NOMO-1 treated with dmso at 0.1 percent for 144 hours (cell line): ENCODE results near the gene LATS1.
"Not testable (repeated sequence)": the region's sequence is repeated elsewhere in the genome, so short reads cannot be mapped to it uniquely, and the experiment has no call there.

Source experiments
- DNase-seq: peaks from one replicate; lab custom pipeline; 2025; ENCODE audit not compliant: unreplicated experiment; lab: John Stamatoyannopoulos, UW

The LATS1 gene

DNA sequence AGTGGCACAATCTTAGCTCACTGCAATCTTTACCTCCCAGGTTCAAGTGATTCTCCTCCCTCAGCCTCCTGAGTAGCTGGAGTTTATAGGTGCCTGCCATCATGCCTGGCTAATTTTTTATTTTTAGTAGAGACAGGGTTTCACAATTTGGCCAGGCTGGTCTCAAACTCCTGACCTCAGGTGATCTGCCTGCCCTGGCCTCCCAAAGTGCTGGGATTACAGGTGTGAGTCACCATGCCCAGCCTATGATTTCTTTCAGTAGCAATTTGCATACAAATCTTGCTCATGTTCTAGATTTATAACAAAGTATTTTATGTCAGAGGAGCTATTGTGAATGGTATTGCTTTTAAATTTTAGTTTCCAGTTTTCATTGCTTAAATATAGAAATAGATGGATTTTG, 45.6 kb downstream of the LATS1 start:
- DNase-seq, result not testable (repeated sequence)

DNA sequence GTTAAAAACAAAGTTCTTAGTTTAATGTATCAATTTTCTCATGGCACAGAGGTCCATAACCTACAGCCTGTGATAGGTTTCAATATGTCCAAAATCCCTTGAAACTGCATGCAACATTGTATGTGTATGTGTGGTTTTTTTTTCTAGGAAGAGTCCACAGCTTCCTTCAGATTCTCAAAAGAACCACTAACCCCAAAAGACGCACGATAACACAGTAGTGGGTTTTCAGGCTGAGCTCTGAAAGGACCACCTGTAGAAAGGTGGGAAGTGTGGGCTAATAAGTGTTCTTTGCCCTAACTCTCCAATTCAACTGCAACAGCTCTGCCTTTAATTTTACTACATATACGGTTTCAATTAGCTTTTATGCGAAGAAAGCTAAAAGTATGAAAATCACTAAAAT, 57.9 kb downstream of the LATS1 start:
- no peak for DNase-seq

DNA sequence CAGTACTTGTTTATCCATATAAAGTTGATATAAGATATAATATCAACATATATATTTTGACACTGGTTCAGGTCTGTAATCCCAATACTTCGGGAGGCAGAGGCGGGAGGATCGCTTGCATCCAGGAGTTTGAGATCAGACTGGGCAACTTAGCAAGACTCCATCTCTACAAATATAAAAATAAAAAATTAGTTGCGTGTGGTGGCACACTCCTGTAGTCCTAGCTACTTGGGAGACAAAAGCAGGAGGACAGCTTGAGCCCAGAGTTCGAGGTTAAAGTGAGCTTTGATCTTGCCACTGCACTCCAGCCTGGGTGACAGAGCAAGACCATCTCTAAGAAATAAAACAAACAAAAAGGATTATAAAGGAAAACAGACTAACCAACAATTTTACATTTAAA, 60.5 kb downstream of the LATS1 start:
- DNase-seq, result no peak

DNA sequence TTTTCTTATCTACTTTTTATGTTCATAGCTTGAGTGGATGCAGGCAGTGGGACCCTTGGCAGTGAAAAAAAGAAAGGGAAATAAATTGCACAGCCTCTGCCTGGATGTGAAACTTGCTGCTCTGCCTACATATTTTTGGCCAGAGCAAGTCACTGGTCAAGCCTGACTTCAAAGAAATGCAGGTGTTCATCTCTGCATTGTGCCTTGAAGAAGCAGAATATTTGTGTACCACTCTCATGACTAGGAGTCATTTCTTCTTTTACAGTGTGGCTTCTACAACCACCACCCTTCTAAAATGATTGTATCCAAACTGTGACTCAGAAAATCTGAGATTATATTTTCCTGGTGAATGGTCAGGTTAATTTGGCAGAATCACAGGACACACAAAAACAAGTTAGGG, 66.8 kb downstream of the LATS1 start:
- no peak for DNase-seq

DNA sequence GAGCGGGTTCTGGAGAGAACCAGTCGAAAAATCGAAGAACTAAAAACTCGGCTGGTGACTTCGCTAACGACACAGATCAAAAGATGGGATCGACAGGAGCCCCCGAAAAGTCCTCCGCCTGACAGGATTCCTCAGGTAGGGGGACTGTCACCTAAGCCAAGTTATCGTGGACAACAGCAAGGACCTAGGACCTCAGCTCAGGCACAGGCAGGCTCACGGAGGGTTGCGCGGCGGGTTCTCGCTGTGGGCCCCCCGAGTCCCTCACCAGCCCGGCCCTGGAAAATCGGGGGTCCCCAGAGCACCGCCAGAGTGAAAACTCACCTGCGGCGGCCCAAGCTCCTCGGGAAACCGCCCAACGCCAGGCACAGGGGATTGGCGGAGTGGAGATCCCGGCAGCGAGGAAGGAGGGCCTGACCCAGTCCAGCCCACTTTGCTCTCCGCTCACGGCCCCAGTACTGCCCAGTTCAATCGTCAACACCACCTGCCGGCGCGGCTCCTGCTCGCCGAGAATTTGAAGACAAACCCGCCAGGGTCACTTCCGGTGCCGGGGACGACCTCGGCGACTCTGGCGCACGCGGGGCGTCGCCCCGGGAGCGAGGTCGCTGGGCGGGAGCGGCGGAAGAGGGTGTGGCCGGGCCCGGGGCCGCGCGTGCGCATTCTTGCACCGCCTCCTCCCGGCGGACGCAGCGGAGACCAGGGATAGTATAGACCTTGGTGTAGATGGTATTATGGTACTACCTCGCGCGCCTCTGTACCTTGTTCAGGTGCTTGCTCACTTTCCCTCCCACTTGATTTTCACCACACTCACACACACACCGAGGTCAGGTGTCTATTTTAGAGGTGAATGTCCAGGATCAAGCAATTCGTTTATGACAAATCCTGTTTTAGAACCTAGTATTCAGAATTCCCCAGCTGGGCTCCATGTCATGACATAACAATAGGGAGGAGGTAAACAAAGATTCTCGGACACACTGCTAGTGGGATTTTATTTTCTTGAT, 69.5 kb downstream of the LATS1 start, which contains the start of gene KATNA1:
TSS of gene KATNA1 (minus strand) at position 567 of the 998 bp plus-strand sequence. CDS start 10,167 bp downstream, outside the sequence.
- DNase-seq, result peak; percentile 83

DNA sequence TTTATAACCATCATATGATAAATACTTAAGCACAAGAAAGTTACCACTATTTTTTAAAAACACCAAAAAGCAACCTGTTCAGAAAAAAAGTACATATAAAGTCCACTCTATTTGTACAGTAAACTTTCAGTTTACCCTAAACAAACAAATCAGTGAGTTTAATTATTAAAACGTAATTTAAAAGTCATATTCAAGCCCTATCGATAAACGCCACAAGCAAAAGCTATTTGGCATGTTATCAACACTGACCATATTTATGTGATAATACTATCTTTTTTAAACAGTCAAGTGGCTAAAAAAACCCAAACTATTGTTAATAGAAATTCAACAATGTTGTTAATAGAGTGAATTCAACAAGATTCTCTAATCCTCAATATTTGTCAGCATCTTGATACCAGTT, 71.3 kb downstream of the LATS1 start:
- no peak for DNase-seq

DNA sequence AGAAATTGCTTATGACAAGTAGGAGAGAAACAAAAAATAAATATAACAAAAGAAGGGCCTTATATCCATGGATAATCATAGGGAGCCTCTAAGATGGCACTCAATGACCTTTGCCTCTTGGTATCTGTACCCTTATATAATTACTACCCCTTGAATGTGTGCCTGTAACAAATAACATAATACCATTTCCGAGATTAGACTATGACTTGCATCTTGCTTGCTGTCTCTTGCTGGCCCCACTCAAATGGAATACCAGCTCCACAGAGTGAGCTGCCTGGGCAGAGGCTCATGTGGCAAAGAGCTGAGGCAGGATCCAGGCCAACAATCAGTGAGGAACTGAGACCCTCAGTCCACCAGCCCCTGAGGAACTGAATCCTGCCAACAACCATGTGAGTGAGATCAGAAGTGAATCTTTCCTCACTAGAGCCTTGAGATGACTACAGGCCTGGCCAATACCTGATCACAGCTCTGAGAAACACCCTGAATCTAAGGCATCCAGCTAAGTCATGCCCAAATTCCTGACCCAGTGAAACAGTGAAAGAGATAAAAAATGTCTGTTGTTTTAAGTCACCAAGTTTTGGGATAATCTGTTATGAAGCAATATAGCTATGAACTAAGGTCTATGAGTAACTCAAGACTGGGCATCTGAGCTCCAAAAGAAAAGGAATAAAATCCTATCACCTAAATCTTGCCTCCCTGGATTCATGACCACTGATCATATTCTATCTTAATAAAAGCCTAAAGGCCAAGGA, 74.9 kb downstream of the LATS1 start:
- DNase-seq, result no peak

DNA sequence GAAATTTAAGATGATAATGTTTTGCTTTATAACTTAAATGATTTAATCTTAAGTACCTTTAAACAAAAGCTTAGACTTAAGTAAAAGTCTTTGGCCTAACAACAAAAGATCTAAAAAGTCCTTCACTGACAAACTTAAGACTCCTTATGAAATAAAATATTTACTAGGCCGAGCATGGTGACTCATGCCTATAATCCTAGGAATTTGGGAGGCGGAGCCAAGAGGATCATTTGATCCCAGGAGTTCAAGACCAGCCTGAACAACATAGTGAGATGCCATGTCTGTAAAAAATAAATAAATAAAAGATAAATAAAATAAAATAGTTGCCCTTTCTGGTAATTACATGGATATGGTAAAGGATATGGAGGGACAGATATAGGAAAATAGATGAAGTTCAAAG, 81.8 kb downstream of the LATS1 start:
- no peak for DNase-seq

DNA sequence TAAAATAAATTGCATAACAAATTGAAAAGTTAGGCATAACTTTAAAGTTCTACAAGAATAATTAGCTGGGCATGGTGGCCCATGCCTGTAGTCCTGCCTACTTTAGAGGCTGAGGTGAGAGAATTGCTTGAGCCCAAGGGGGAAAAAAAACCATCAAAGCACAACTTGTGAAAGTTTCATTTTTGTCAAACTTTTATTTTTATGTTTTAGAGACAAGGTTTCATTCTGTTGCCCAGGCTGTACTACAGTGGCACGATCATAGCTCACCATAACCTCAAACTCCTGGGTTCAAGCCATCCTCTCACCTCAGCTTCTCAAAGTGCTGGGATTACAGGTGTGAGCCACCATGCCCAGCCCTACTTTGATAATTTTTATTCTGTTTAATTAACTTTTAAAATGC, 83.6 kb downstream of the LATS1 start:
- DNase-seq, result no peak

DNA sequence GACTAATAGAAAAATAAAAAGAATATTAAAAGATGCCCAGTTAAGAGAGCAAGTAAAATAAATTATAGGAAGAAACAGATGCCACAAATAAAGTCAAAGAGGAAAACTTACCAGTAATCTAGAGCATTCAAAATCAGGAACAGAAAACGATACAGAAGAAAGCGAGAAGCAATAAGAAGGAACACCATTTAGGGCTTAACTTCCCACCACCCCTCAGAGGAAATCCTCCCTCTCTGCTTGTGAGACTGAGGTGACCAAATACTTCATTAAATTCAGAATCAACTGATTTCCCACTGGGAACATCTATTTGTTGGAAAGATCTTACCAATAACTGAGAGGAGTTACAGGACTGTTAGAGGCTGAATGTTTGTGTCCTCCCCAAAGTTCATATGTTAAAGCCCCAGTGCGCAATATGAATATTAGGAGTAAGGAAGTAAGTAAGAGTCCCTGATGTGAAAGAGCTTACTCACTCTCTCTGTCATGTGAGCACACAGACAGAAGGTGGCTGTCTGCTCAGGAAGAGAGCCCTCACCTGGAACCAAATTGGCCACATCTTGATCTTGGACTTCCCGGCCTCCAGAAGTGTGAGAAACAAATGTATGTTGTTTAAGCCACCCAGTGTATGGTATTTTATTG, 88.9 kb downstream of the LATS1 start:
- DNase-seq, result no peak

DNA sequence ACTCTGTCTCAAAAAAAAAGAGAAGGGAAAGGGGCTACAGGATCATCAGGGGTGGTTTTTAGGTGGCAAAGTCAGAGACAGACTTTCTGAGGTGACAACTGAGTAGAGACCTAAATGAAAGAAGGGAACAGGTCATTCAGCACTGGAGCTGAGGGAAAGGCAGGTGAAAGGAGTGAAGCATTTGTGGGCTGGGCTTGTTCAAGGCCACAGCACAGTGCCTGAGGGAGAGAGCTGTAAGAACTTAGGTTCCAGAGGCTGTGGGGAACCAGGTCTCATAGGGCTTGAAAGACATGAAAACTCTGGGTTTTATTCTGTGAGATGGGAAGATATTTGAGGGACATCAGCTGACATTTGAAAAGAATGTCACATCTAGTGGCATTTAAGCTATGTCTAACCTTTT, 90.2 kb downstream of the LATS1 start:
- no peak for DNase-seq

DNA sequence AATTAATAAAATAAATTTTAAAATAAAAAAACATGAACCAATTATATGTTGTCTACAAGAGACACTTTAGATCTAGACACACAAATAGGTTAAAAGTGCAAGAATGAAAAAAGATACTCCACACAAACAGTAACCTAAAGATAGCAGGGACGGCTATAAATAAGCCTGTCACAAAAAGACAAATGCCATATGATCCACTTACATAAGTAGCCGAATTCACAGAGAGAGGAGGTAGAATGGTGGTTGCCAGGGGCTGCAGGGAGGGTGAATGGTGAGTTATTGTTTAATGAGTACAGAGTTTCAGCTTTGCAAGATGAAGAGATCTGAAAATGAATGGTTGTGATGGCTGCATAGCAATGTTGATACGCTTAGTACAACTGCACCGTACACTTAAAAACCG, 102.1 kb downstream of the LATS1 start:
- no peak for DNase-seq

DNA sequence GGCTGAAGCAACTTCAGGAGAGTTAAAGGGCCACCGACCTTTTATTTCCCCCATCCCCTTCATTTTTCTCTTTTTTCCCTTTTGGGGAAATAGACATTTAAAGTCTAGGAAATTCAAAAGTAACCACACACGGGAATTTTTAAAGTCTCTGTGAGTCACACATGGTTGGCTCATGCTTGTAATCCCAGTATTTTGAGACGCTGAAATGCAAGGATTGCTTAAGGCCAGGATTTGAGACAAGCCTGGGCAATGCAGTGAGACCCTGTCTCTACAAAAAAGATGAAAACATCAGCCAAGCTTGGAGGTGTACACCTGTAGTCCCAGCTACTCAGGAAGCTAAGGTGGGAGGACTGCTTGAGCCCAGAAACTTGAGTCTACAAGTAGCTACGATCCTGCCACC, 103.6 kb downstream of the LATS1 start:
- no peak for DNase-seq

DNA sequence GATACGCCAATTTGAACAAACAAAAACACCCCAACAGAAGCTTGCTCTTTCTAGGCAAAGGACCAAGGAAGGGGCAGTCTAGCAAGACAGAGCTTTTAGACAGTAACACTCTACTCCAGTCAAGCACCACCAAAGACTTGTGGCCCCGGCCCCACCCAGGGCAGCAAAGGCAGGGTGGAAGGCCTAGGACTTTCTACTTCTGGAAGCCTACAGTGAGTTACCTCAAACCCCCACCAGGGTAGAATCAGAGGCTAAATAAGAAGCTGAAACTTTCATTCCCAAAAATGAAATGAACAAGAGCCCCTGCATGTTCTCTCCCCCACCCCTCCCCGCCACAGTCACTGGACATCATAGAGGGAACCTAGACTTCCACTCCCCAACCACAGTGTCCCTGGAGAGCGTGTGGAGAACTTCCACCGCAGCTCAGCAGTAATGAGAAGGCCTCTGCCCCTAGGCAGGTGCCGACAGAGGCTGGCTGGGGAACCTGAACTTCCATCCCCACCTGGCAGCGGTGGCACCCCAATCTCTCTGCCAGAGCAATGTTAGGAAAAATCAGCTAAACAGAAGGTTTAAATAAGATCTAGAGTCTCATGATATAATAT, 109.4 kb downstream of the LATS1 start:
- no peak for DNase-seq
